ENCODE results near the gene UBTF.
"Not testable (repeated sequence)": the region's sequence is repeated elsewhere in the genome, so short reads cannot be mapped to it uniquely, and the experiment has no call there.

UBTF gene

DNA sequence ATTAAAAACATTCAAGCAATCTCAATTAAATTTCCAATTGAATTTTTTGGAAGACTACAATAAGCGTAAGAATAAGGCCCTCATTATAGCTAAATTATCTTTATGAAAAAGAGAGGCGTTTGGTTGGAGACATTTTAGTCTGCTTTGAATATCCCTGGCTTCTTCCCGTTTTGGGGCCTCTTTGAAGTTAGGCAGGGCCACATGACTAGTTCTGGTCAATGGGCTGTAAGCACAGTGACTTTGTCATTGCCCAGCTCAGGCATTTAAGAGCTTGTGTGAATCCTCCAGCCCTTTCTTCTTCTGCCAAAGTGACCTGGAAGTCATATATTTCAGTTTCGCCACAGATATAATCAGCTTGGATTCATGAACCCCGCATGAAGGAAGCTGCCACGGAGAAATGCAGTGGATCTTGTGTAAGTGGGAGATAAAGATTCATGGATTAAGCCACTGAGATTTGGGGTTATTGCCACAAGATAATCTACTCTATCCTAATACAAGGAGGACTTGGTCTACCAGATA lies 21.7 kb upstream of the UBTF start:
- DNase-seq: no peak

- not testable (repeated sequence) for DNase-seq
These were observed 18.4 kb upstream of the UBTF start for GRCh38 chr17:44237886-44238285.

DNA sequence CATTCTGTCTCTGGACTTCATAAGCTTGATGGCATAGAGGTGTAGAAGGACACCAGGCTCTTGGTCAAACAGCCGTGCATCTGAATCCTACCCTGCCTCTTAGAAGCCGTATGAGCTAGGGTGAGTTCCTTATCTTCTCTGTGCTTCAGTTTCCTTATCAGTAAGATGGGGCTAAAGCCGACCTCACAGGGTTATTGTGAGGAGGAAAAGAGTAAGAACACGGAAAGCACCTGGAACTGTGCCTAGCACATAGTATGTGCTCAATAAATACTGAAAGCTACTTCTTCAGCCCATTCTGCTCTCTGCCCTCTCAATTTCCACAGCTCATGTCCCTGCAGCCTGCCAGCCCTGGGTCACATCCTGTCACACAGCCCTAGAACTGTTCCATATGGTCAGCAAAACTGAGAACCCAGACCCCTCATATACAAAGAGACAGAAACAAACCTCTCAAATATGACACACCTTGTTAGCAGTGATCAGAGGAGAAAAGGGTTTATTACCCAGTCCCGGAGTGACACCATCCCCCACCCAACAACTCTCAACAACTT lies 17.0 kb upstream of the UBTF start:
- DNase-seq: no peak

DNA sequence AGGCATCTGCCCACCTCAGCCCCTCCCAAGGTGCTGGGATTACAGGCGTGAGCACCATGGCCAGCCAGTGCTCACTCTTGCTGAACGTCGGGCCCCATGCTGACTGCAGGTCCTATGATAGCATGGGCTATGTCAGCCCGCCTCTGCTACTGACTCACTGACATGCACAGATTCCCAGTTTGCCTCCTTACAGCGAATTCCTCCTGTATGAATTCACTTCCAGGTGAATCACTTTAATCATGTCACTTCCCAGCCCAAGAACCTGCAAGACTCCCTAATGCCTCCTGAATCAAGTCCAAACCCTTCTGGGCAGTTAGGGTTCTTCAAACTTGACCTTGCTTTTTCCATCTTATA lies 16.1 kb upstream of the UBTF start:
- no peak for DNase-seq

DNA sequence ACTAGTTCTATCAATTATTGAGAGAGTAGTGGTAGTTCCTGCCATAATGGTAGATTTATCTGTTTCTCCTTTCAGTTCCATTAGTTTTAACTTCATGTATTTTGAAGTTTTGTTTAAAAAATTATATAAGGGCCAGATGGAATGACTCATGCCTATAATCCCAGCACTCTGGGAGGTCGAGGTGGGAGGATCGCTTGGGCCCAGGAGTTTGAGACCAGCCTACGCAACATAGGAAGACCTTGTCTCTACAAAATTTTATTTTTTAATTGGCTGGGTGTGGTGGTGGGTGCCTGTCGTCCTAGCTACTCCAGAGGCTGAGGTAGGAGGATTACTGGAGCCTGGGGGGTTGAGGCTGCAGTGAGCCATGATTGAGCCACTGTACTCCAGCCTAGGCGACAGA lies 14.1 kb upstream of the UBTF start:
- DNase-seq: no peak

DNA sequence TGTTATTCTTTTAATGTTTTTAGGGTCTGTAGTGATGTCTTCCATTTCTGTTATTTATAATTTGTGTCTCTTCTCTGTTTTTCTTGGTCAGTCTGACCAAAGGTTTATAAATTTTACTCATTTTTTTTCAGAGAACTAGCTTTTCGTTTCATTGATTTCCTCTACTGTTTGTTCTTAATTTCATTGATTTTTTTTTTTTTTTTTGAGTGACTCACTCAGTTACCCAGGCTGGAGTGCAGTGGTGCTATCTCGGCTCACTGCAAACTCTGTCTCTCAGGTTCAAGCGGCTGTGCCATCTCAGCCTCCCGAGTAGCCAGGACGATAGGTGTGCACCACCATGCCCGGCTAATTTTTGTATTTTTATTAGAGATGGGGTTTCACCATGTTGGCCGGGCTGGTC lies 12.6 kb upstream of the UBTF start:
- DNase-seq: no peak

DNA sequence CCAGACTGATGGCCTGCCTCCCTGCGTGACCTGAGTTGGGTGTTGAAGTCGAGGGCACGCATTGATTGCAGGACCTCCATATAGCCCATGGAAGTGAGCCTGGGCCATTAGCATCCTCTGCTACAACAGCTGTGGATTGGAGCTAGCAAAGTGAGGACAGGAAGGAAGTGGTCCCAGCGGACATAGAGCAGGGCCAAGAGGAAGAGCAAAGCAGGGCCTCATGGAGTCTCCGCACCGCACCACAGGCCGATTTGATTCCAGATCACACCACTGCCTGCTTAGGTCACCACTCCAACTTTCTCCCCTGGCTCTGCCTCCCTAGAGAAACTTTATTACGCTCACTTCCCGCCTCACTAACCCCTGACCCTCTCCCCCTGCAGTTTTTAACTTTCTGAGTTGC lies 10.7 kb upstream of the UBTF start:
- DNase-seq: no peak

DNA sequence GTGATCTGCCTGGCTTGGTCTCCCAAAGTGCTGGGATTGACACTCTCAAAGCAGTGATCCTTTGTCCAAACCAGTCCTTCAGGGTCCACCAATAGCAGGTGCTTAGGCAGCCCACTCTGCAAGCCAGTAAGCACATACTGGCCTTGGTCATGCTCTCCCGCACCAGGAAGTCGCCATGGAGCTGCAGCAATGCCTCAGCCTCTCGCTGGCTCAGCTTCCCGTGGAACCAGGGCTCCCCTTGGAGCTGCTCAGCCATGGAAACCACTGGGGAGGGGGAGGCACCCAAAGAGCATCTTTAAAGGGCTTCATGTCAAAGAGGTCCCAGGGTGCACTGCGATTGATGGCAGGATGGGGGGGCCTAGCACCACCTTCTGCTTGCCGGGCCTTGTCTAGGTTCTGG lies 9.6 kb upstream of the UBTF start:
- no peak for DNase-seq

DNA sequence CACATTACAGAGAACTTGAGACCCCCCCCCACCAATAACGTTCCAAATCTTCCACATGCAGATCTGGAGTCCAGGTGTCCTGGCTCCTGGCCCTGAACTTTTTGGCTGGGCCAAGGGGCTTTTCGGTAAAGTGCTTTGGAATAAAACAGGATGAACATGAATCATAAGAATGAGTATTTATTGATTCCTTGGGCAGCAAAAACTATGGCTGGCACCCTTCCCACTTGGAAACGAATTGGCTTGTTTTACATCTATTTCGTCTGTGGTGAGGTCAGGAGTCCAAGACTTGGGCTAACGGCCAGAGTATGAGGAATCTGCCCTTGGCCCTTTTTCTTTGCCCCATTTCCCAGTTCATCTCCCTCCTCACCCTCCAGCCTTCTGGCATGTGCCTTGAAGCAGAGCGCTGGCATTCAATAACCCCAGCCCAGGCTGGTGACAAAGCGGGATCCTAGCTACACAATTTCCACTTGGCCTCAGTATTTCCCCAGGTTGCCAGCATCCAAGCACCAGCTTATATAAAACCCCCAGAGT lies 4.1 kb upstream of the UBTF start:
- DNase-seq: peak; percentile 56

DNA sequence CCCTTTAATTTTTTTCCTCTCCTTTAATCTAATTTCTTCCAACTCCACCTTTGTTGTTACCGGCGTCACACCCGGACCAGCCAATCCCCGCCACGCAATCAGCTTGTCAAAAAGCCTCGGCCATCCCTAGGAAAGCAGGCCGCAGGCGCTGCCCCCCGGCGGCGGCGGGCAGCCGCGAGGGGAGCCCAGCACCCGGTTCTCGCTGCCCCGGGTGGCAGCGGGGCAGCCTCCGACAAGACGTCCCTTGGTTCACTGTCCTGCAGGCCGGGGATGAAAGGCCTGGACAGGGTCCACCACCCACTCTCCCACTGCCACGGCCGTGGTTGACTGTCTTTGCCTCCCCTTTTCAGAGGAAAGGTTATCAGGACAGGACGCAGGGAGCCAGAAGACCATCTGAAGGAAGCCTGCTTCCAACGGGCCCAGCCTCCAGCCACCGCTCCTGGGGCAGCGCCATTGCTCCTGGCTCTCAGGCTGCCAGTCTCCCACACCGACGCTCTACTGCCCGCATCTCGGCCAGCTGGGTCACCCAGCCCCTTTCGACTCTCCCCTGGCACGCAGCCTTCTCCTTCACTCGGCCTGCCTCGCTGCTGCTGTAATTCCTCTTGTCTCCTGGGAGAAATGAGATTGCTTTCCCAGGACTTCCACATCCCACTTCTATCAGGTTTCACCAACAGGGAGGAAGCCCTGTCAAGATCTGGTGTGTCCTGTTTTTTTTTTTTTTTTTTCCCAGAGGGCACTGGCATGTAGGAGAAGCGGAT lies 2.8 kb upstream of the UBTF start:
- peak; percentile 31 for DNase-seq

GRCh38 chr17:44221862-44222111 lies 2.3 kb upstream of the UBTF start:
- DNase-seq: no peak

DNA sequence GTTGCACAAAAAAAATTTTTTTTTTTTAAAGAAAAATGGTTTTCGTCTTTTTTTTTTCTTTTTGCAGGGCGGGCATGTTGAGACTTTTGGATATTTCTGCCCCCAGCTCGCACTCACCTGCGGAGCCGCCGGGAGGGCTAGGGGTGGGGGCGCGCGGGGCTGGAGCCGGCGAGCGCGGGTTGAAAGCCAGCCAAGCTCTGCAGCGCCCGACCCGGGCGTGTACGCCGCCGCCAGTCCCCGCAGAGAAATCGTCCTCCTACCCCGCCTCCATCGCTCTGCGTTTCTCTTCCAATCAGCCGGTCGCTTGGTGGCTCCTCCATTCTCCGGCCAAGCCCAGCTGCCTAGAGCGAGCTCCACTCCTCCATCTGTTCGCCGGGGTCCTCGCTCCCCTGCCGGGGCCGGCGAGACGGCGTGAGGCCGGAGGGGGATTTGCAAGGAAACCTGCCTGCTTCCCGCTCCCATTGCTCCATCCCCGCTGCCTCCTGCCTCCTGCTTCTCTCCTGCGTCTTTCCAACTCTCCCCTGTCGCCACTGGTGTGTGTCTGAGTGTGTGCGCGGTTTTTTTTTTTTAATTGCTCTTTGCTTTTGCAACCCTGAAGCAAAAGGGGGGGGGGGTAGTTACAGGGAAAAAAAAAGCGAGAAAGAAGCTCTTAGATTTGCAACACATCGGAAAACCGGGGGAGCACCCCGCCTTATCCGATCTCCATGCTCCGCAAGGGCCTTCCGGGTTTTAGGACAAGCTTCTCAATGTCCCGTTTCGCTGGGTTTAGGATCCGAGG lies 1.8 kb upstream of the UBTF start:
- DNase-seq: peak; percentile 62

- DNase-seq: no peak
These were observed 973 bp upstream of the UBTF start for GRCh38 chr17:44220213-44221083.

GRCh38 chr17:44219108-44219615 lies 313 bp downstream of the UBTF start:
- DNase-seq: peak; percentile 59

GRCh38 chr17:44218344-44219107 lies 949 bp downstream of the UBTF start:
- peak; percentile 81 for DNase-seq

GRCh38 chr17:44217738-44218343 lies 1.6 kb downstream of the UBTF start:
- DNase-seq: no peak

DNA sequence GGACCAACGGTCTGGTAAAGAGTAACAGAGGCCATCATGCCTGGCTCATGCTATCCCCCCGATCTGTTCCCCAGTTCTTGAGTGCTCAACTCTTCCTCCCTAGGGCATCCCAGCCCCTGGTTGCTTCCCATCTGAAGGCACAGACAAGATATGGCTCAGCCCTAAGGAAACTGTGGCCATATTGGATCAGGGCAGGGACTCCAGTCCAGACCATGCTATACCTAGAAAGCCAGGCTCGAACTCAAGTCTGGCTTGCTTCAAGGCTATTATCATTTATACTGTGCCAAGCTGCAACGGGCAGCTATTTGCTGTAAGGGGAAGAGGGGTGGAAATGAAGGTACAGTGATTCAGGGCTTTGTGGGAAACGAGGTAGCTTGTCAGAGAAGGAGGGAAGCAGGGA lies 2.8 kb downstream of the UBTF start:
- DNase-seq: no peak

- no peak for DNase-seq
These were observed 3.3 kb downstream of the UBTF start for GRCh38 chr17:44216173-44216572.

GRCh38 chr17:44214896-44215295 lies 4.6 kb downstream of the UBTF start:
- DNase-seq: no peak

- no peak for DNase-seq
These were observed 5.3 kb downstream of the UBTF start for GRCh38 chr17:44214230-44214494.

DNA sequence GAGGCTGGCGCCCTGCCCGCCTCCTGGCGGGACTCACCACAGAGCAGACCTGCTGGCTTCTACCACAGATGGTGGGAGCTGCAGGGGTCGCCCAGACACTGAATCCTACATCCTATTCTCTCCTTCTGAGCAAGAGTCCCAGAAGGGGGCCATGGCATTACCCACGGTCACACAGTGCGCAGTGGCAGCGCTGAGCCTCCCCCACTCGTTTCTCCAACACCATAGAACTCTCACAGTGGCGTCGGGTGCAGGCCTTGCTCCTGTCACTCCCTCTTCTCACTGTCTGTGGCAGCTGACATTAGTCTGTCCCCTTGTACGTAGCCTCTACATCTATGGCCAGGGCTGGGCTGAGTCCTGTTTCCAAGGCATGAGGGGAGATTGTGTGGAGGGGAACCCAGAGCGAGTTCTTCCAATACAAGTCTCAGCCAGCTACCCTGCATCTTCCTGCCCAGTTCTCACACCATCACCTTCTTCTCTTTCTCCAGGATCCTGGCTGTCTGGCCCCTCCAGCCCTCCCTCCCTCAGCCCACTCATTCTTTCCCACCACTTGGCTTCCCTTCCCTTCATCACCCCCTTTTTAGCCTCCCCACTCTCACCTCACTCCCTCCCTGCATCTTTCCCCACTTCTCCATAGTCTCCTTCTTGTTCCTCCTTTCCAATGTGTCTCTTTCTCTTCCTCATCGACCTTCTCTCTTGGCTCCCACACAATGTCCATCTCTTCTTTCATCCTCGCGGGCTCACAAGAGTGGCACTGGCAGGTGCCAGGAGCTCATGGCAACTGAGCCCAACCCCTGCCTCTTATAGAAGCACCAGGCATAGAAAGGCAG lies 5.9 kb downstream of the UBTF start:
- DNase-seq: no peak
